Upper lobe of left lung (tissue), 6 donors: Measurements from ENCODE around the gene ST7. TPM values are rescaled to one million over a fixed set of nuclear protein-coding genes. Genes with fewer than 3 reads are reported as not detected.

ENCODE experiments used
- ATAC-seq, 2 donors: fragments of 200-7000 bp; cut with Tn5 transposase; one replicate each; pipeline ENCODE4 v1.9.1; 2022; ENCODE audit warnings: mild to moderate bottlenecking in 2 of 2, moderate library complexity in 2 of 2; ENCODE audit not compliant: low FRiP score in 2 of 2
- DNase-seq, 2 donors: peaks; one replicate each; pipeline ENCODE4 v3.0.0-alpha.2; 2019 to 2020
- H3K27ac ChIP-seq, 4 donors: fragments of 200-600 bp; sonication (generic); one replicate each; pipeline ENCODE4 v1.5.1; 2016 to 2019
- H3K27me3 ChIP-seq, 4 donors: fragments of 200-600 bp; sonication (generic); one replicate each; pipeline ENCODE4 v1.5.1; 2017 to 2019
- H3K36me3 ChIP-seq, 4 donors: fragments of 200-600 bp; sonication (generic); one replicate each; pipeline ENCODE4 v1.5.1; 2016 to 2019
- H3K4me1 ChIP-seq, 4 donors: fragments of 200-600 bp; sonication (generic); one replicate each; pipeline ENCODE4 v1.5.1; 2018 to 2019
- H3K4me3 ChIP-seq, 4 donors: fragments of 200-600 bp; sonication (generic); one replicate each; pipeline ENCODE4 v1.5.1; 2017 to 2019; ENCODE audit warnings: mild to moderate bottlenecking in 2 of 4, moderate library complexity in 1 of 4
- H3K9me3 ChIP-seq, 4 donors: fragments of 200-600 bp; sonication (generic); one replicate each; pipeline ENCODE4 v1.5.1; 2018 to 2019
- CTCF ChIP-seq, 6 experiments: fragments of 450-650 bp in 4 of 6; fragments of 200-600 bp in 2 of 6; sonication (generic) in 2 of 6; IDR thresholded peaks; one replicate each; pipeline ENCODE4 v1.5.1; 2016 to 2019; ENCODE audit warnings: antibody characterized with exemption in 6 of 6
- EP300 ChIP-seq, 4 donors: sonication (generic); formaldehyde crosslinking; IDR thresholded peaks; one replicate each; pipeline ENCODE4 v1.5.1; 2017; ENCODE audit warnings: antibody characterized with exemption in 4 of 4, control low read depth in 2 of 4
- POLR2A ChIP-seq, 4 donors: fragments of 450-650 bp; IDR thresholded peaks; one replicate each; pipeline ENCODE4 v1.5.1; 2016 to 2017; ENCODE audit warnings: antibody characterized with exemption in 4 of 4, mild to moderate bottlenecking in 2 of 4
- POLR2AphosphoS5 ChIP-seq, 2 donors: sonication (generic); formaldehyde crosslinking; IDR thresholded peaks; one replicate each; pipeline ENCODE4 v1.5.1; 2017; ENCODE audit warnings: antibody characterized with exemption in 2 of 2
- WGBS, 2 donors: methylation state at CpG; one replicate each; pipeline ENCODE4 v1.1.5; 2017 to 2018; 5-methylcytosine and 5-hydroxymethylcytosine counted together
- total RNA-seq, 6 donors: library from RNA; depleted of rRNA in 4 of 6; stranded (reverse); fragments of >200 nt in 4 of 6; gene quantifications; one replicate each; pipeline versions ENCODE4 v1.1.0 to v1.2.1, GENCODE V29; 2016 to 2021
- donor health status: DM: no; HTN: no; CAD: no; lungs with moderate emphysema.
- donor health status: DM: no; HTN: yes; CAD: no; lungs with severe emphysema.

The ST7 gene
- total RNA-seq, 6 donors from 2014 or later: 36.0 to 135 (median 73.4) TPM

- H3K27ac ChIP-seq: no peak overlapping the region
- WGBS, 2 donors: 77 to 85% methylated on average over 5 of the region's 5 CpGs
- H3K4me3 ChIP-seq: no peak overlapping the region
- ATAC-seq (no peak), DNase-seq (no peak)
- peaks cover 4 to 27% (median 9%) of the 10 kb centered on the region in 4 donors for H3K36me3 ChIP-seq
- no peaks in the 10 kb centered on the region for H3K9me3 ChIP-seq
- H3K4me1 ChIP-seq: no peaks in the 10 kb centered on the region
- no peak for TF ChIP-seq POLR2A (IDR thresholded peaks at IDR 0.05)
- no peak for TF ChIP-seq CTCF (IDR thresholded peaks at IDR 0.05)
- no peak for TF ChIP-seq POLR2AphosphoS5 (IDR thresholded peaks at IDR 0.05)
- TF ChIP-seq EP300 (IDR thresholded peaks at IDR 0.05): no peak
- no peaks in the 10 kb centered on the region for H3K27me3 ChIP-seq
Observed at GRCh38 chr7:117220836-117221235, 267.5 kb downstream of the ST7 start.

GRCh38 chr7:117225536-117225935, 272.2 kb downstream of the ST7 start:
- no peaks in the 10 kb centered on the region for H3K9me3 ChIP-seq
- H3K27ac ChIP-seq: no peak overlapping the region
- H3K4me3 ChIP-seq: no peak overlapping the region
- 76 to 87% methylated on average over 6 of the region's 6 CpGs for WGBS, 2 donors
- ATAC-seq: no peak
- no peaks in the 10 kb centered on the region for H3K4me1 ChIP-seq
- no peak for TF ChIP-seq POLR2A (IDR thresholded peaks at IDR 0.05)
- no peak for TF ChIP-seq POLR2AphosphoS5 (IDR thresholded peaks at IDR 0.05)
- no peak for TF ChIP-seq CTCF (IDR thresholded peaks at IDR 0.05)
- no peak for TF ChIP-seq EP300 (IDR thresholded peaks at IDR 0.05)
- H3K27me3 ChIP-seq: no peaks in the 10 kb centered on the region
- peaks cover 4 to 11% (median 5%) of the 10 kb centered on the region in 4 donors for H3K36me3 ChIP-seq
- DNase-seq: peak in 1 of 2 donors; percentile 26

GRCh38 chr7:117227091-117227490, 273.8 kb downstream of the ST7 start:
- DNase-seq (no peak), ATAC-seq (no peak)
- H3K27me3 ChIP-seq: no peaks in the 10 kb centered on the region
- H3K27ac ChIP-seq: no peak overlapping the region
- WGBS, 2 donors: 72 to 74% methylated on average over 4 of the region's 4 CpGs
- no peaks in the 10 kb centered on the region for H3K9me3 ChIP-seq
- no peaks in the 10 kb centered on the region for H3K4me1 ChIP-seq
- H3K36me3 ChIP-seq: peaks cover 0 to 10% (median 3%) of the 10 kb centered on the region in 4 donors
- no peak overlapping the region for H3K4me3 ChIP-seq
- TF ChIP-seq POLR2A (IDR thresholded peaks at IDR 0.05) (no peak), CTCF (IDR thresholded peaks at IDR 0.05) (no peak), POLR2AphosphoS5 (IDR thresholded peaks at IDR 0.05) (no peak), EP300 (IDR thresholded peaks at IDR 0.05) (no peak)

GRCh38 chr7:117229350-117229749, 276.0 kb downstream of the ST7 start:
- WGBS, 2 donors: 90 to 94% methylated on average over 3 of the region's 3 CpGs
- Histone ChIP-seq H3K9me3 (no peaks in the 10 kb centered on the region), H3K4me3 (no peak overlapping the region), H3K27me3 (no peaks in the 10 kb centered on the region), H3K4me1 (no peaks in the 10 kb centered on the region), H3K36me3 (no peaks in the 10 kb centered on the region), H3K27ac (no peak overlapping the region)
- no peak for ATAC-seq
- DNase-seq: no peak
- TF ChIP-seq CTCF (IDR thresholded peaks at IDR 0.05) (no peak), EP300 (IDR thresholded peaks at IDR 0.05) (no peak), POLR2AphosphoS5 (IDR thresholded peaks at IDR 0.05) (no peak), POLR2A (IDR thresholded peaks at IDR 0.05) (no peak)

GRCh38 chr7:117230276-117231046, 277.2 kb downstream of the ST7 start:
- WGBS, 2 donors: 81 to 87% methylated on average over 4 of the region's 4 CpGs
- no peak overlapping the region for H3K27ac ChIP-seq
- no peak for DNase-seq
- H3K4me1 ChIP-seq: no peaks in the 10 kb centered on the region
- no peak for TF ChIP-seq POLR2AphosphoS5 (IDR thresholded peaks at IDR 0.05)
- no peaks in the 10 kb centered on the region for H3K27me3 ChIP-seq
- no peak for ATAC-seq
- H3K36me3 ChIP-seq: no peaks in the 10 kb centered on the region
- no peak overlapping the region for H3K4me3 ChIP-seq
- peaks cover 0 to 1% (median 0%) of the 10 kb centered on the region in 4 donors for H3K9me3 ChIP-seq
